WTC11 (cell line): ENCODE measurements around the gene MS4A13. TPM values are rescaled to one million over a fixed set of nuclear protein-coding genes. Genes with fewer than 3 reads are reported as not detected.

ENCODE experiments used
- ATAC-seq: fragments of 200-7000 bp; cut with Tn5 transposase; 2 replicates; pipeline ENCODE4 v1.10.0; 2021; ENCODE audit warnings: mild to moderate bottlenecking, moderate library complexity
- CTCF ChIA-PET: fragments of 300-600 bp; sonication (Branson Sonifier 250); formaldehyde crosslinking; loops from one replicate; lab custom pipeline; 2021; ENCODE audit warnings: antibody characterized with exemption; lab: Charles Lee
- POLR2A ChIA-PET: fragments of 350-600 bp; sonication (Branson Sonifier 250); formaldehyde crosslinking; loops from one replicate; lab custom pipeline; 2021; ENCODE audit warnings: antibody characterized with exemption; lab: Charles Lee
- DNase-seq: peaks from one replicate; pipeline ENCODE4 v3.0.0; 2021; ENCODE audit warnings: low spot score
- H3K27ac Mint-ChIP-seq: 2 replicates; pipeline ENCODE4 v1.8.0; 2021; ENCODE audit warnings: mixed read lengths
- H3K27me3 Mint-ChIP-seq: 2 replicates; pipeline ENCODE4 v1.8.0; 2021; ENCODE audit warnings: low read depth, mild to moderate bottlenecking, moderate library complexity, mixed read lengths
- H3K36me3 Mint-ChIP-seq: 2 replicates; pipeline ENCODE4 v1.8.0; 2021; ENCODE audit warnings: mixed read lengths
- H3K4me1 Mint-ChIP-seq: 2 replicates; pipeline ENCODE4 v1.8.0; 2022; ENCODE audit warnings: mixed read lengths
- H3K4me3 Mint-ChIP-seq: 2 replicates; pipeline ENCODE4 v1.8.0; 2021; ENCODE audit warnings: mild to moderate bottlenecking, moderate library complexity, mixed read lengths
- H3K9me3 Mint-ChIP-seq: 2 replicates; pipeline ENCODE4 v1.8.0; 2021; ENCODE audit warnings: mixed read lengths
- CTCF ChIP-seq: fragments of 200-600 bp; IDR thresholded peaks from 2 replicates; pipeline ENCODE4 v1.8.0; 2022; ENCODE audit warnings: antibody characterized with exemption
- NR3C1 ChIP-seq: sonication (generic); formaldehyde crosslinking; conservative IDR thresholded peaks from 2 replicates; pipeline ENCODE4 v1.8.1; 2023; ENCODE audit warnings: low read depth, mild to moderate bottlenecking, missing genetic modification reagents
- PRDM15 ChIP-seq: sonication (generic); formaldehyde crosslinking; IDR thresholded peaks from 2 replicates; pipeline ENCODE4 v1.8.0; 2022; ENCODE audit warnings: missing genetic modification reagents
- USF1 ChIP-seq: sonication (generic); formaldehyde crosslinking; IDR thresholded peaks from 2 replicates; pipeline ENCODE4 v1.8.0; 2022; ENCODE audit warnings: mild to moderate bottlenecking, missing genetic modification reagents
- ZNF416 ChIP-seq: fragments of 250-450 bp; sonication (Bioruptor Pico); IDR thresholded peaks from 2 replicates; pipeline ENCODE4 v1.9.0; 2021; ENCODE audit warnings: mild to moderate bottlenecking, inconsistent platforms
- total RNA-seq: library from RNA; stranded (reverse); gene quantifications from 3 replicates; pipeline ENCODE4 v1.2.3, GENCODE V29; 2021
- TF ChIP-seq, protein P1 (sequence below): sonication (generic); formaldehyde crosslinking; IDR thresholded peaks from 2 replicates; pipeline ENCODE4 v1.8.0; 2023; ENCODE audit warnings: missing genetic modification reagents, mild to moderate bottlenecking, borderline replicate concordance
- TF ChIP-seq, protein P2 (sequence below): fragments of 250-450 bp; sonication (Bioruptor Pico); conservative IDR thresholded peaks from 2 replicates; pipeline ENCODE4 v1.9.0; 2021; ENCODE audit warnings: mild to moderate bottlenecking
- TF ChIP-seq, protein P3 (sequence below): fragments of 250-450 bp; sonication (Bioruptor Pico); IDR thresholded peaks from 2 replicates; pipeline ENCODE4 v2.1.2; 2022; ENCODE audit warnings: mild to moderate bottlenecking, moderate library complexity

The MS4A13 gene
- total RNA-seq, 1 experiment from 2014 or later, result not detected

DNA sequence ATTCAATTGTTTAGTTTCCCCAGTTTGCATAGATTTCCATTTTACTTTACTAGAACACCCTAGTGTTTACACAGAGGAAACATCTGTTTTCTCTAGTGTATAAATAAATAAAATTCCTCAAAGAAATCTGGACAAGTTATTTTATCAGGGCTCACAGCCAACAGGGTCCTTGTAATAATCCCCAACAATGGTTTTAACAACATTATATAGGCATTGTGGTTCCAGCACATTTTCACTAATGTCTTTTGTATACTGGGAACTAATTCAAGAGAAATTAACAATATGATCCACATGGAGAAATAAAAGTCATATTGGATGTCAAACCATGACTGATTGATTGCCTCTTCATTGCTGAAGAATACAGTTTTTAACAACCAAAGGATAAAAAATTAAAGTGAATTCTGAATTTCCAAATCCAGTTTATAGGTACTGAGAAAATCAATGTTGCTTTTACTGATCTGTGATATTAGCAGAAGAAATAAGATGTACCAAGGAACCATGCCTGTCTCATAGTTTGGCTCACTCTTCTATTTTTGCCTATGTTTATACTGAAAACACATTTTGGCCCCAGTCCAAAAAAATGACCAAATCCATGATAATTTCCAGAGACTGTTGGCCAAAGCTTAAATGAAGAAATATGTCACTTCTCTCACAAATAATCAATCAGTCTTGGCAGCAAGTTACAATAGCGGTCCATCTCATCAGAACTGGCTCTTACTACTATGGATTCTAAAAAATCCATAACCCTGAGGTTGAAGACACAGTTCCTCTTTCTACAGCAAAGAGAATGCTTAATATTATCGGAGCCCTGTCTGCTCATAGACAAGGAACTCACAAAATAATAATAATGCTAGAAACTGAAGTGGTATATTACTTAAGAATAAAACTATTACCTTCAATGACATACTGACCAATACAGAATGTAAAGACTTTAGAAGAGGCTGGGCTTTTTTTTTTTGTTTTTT is 1.4 kb upstream of the MS4A13 start:
- DNase-seq, result no peak
- ATAC-seq, result no peak
- H3K9me3 Mint-ChIP-seq, result peaks cover 17% of the 10 kb centered on the region
- POLR2A ChIA-PET, result no interaction called here
- H3K36me3 Mint-ChIP-seq, result peaks cover 16% of the 10 kb centered on the region
- no peak overlapping the region for H3K27ac Mint-ChIP-seq
- TF ChIP-seq, protein P1, sequence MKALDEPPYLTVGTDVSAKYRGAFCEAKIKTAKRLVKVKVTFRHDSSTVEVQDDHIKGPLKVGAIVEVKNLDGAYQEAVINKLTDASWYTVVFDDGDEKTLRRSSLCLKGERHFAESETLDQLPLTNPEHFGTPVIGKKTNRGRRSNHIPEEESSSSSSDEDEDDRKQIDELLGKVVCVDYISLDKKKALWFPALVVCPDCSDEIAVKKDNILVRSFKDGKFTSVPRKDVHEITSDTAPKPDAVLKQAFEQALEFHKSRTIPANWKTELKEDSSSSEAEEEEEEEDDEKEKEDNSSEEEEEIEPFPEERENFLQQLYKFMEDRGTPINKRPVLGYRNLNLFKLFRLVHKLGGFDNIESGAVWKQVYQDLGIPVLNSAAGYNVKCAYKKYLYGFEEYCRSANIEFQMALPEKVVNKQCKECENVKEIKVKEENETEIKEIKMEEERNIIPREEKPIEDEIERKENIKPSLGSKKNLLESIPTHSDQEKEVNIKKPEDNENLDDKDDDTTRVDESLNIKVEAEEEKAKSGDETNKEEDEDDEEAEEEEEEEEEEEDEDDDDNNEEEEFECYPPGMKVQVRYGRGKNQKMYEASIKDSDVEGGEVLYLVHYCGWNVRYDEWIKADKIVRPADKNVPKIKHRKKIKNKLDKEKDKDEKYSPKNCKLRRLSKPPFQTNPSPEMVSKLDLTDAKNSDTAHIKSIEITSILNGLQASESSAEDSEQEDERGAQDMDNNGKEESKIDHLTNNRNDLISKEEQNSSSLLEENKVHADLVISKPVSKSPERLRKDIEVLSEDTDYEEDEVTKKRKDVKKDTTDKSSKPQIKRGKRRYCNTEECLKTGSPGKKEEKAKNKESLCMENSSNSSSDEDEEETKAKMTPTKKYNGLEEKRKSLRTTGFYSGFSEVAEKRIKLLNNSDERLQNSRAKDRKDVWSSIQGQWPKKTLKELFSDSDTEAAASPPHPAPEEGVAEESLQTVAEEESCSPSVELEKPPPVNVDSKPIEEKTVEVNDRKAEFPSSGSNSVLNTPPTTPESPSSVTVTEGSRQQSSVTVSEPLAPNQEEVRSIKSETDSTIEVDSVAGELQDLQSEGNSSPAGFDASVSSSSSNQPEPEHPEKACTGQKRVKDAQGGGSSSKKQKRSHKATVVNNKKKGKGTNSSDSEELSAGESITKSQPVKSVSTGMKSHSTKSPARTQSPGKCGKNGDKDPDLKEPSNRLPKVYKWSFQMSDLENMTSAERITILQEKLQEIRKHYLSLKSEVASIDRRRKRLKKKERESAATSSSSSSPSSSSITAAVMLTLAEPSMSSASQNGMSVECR, result no peak
- TF ChIP-seq NR3C1 (CRISPR knock-in tag), result no peak
- no peak for TF ChIP-seq PRDM15
- no peak for TF ChIP-seq CTCF
- TF ChIP-seq, protein P2, sequence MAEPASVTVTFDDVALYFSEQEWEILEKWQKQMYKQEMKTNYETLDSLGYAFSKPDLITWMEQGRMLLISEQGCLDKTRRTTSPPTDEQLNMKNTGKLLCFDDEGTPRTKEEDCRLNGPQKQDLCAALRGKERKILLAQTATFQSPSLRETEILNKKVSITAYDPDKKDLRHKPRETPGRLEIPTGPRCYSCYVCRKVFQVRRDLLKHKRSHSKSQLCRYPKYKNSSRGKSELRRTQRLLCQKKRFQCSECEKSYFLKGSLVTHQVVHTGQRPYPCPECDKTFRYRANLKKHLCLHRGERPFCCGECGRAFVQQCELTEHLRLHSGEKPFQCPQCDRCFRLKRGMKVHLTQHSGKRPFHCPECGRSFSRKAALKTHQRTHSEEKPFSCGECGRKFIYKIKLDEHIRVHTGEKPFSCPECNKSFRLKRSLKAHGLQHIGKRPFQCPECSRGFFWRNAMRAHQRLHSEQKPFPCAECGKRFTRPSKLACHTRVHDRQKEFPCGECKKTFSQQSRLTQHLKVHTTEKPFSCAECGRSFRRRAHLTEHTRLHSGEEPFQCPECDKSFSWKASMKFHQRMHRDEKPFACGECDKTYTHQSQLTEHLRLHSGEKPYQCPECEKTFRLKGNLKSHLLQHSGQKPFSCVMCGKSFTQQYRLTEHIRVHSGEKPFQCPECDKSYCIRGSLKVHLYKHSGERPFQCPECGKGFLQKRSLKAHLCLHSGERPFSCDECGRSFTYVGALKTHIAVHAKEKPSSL (CRISPR knock-in tag), result no peak
- TF ChIP-seq USF1 (CRISPR knock-in tag), result no peak
- no peak for TF ChIP-seq ZNF416 (CRISPR knock-in tag)
- no peaks in the 10 kb centered on the region for H3K27me3 Mint-ChIP-seq
- H3K4me1 Mint-ChIP-seq, result peaks cover 6% of the 10 kb centered on the region
- CTCF ChIA-PET, result interaction anchor here (0.7 kb wide), 1 partner anchor 219 kb away, joined by 3 read pairs; no protein-coding TSS in a partner anchor
- no peak overlapping the region for H3K4me3 Mint-ChIP-seq

DNA sequence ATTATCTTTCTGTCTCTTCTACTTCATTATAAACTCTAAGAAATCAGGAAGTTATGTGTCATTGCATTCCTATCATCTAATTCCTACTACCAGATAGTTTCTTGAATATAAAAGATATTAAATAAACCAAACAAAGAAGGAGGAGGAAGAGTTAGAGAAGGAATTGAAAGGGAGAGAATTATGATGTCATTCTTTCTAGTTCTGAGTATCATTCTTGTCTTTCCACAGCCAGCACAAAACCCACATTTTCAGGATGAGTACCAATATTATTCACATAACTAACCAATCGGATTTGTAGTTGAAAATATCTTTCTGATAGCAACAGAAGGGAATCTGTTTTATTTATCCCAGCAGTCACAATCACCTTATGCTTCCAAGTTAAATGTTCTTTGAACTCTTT is 13.3 kb downstream of the MS4A13 start:
- peaks cover 19% of the 10 kb centered on the region for H3K4me1 Mint-ChIP-seq
- ChIA-PET POLR2A (no interaction called here), CTCF (interaction anchor here (0.5 to 1.6 kb wide), 3 partner anchors 11 to 195 kb away, joined by 3 to 6 read pairs (median 3); no protein-coding TSS in a partner anchor)
- peaks cover 21% of the 10 kb centered on the region for H3K36me3 Mint-ChIP-seq
- H3K9me3 Mint-ChIP-seq, result peaks cover 23% of the 10 kb centered on the region
- H3K4me3 Mint-ChIP-seq, result no peak overlapping the region
- TF ChIP-seq, protein P3, sequence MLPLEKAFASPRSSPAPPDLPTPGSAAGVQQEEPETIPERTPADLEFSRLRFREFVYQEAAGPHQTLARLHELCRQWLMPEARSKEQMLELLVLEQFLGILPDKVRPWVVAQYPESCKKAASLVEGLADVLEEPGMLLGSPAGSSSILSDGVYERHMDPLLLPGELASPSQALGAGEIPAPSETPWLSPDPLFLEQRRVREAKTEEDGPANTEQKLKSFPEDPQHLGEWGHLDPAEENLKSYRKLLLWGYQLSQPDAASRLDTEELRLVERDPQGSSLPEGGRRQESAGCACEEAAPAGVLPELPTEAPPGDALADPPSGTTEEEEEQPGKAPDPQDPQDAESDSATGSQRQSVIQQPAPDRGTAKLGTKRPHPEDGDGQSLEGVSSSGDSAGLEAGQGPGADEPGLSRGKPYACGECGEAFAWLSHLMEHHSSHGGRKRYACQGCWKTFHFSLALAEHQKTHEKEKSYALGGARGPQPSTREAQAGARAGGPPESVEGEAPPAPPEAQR (CRISPR knock-in tag), result no peak
- DNase-seq (no peak), ATAC-seq (no peak)
- H3K27me3 Mint-ChIP-seq, result peaks cover 4% of the 10 kb centered on the region
- no peak overlapping the region for H3K27ac Mint-ChIP-seq
